ENCODE results near the gene DNAJC27. TPM values are rescaled to one million over a fixed set of nuclear protein-coding genes. Genes with fewer than 3 reads are reported as not detected.

Gene DNAJC27
- total RNA-seq, 2 donors from 2014 or later, result 11.4 to 58.7 TPM

DNA sequence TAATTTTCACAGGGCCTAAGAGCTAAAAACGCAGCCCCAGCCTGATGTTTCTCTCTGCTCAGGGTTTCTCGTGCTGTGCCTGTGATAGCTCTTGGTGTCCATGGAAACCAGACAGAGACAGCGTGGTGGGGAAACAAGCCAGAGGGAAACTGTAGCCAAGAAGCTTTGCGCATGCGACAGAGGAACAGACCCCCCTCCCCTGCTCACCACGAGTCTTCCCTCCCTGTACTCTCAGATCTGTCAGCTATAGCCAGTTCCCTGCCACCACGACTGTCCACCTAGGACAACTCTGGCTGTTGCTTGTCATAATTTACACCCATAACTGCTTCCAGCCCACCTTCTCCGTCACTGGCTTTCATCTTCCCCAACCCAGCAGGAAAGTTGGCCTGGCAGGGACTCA is 13.2 kb upstream of the DNAJC27 start:
- Histone ChIP-seq H3K27ac (no peak overlapping the region), H3K4me3 (no peak overlapping the region), H3K9me3 (no peaks in the 10 kb centered on the region), H3K4me1 (peaks cover 7% of the 10 kb centered on the region), H3K27me3 (no peaks in the 10 kb centered on the region), H3K36me3 (replicated peaks in 1 of 2; ENCODE audit: insufficient read depth in 1 of 2, low read depth in 2 of 2) (no peaks in the 10 kb centered on the region)
- TF ChIP-seq CTCF (IDR thresholded peaks at IDR 0.05), result no peak
- no peak for TF ChIP-seq POLR2A (IDR thresholded peaks at IDR 0.05)
- 41 to 63% methylated on average over 8 of the region's 8 CpGs for WGBS, 2 donors
- intact Hi-C loops (cut with DNase I), result loop anchor here (5.0 kb wide), 1 partner anchor 147 kb away; no protein-coding TSS in a partner anchor
- ATAC-seq (no peak), DNase-seq (peak in 3 of 4 donors; percentile 15 to 44 (median 16))

DNA sequence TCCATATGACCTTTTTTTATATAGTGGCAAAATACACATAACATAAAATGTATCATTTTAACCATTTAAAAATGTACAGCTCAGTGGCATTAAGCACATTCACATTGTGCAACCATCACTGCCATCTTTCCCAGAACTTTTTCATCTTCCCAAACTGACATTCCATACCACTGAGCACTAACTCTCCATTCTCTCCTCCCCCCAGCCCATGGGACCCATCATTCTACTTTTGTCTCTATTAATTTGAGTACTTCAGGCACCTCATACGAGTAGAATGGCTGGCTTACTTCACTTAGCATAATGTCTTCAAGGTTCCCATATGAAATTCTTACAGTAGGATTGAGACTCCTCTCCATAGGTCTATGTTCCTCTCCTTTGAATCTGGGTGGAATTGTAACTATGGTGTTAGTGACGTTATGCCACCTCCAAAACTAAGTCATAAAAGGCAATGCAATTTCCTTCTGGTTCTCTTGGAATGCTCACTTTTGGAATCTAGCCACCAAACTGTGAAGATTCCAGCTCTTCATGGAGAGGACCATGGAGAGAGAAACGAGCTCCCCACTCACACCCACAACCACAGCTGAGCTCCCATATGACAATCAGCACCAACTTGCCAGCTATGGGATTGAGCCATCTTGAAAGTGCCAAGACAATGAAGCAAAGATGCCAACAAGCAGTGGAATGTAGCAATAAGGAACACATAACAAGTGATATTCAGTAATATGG is 9.8 kb upstream of the DNAJC27 start:
- ATAC-seq, result no peak
- intact Hi-C loops (cut with DNase I), result loop anchor here (5.0 kb wide), 1 partner anchor 151 kb away; no protein-coding TSS in a partner anchor
- H3K4me3 ChIP-seq, result no peak overlapping the region
- peaks cover 7% of the 10 kb centered on the region for H3K4me1 ChIP-seq
- no peak for TF ChIP-seq CTCF (IDR thresholded peaks at IDR 0.05)
- no peak for TF ChIP-seq POLR2A (IDR thresholded peaks at IDR 0.05)
- no peaks in the 10 kb centered on the region for H3K36me3 ChIP-seq (replicated peaks in 1 of 2; ENCODE audit: insufficient read depth in 1 of 2, low read depth in 2 of 2)
- no peaks in the 10 kb centered on the region for H3K27me3 ChIP-seq
- H3K27ac ChIP-seq, result no peak overlapping the region
- H3K9me3 ChIP-seq, result no peaks in the 10 kb centered on the region
- WGBS, 2 donors, result 76 to 92% methylated on average over 3 of the region's 3 CpGs
- no peak for DNase-seq

DNA sequence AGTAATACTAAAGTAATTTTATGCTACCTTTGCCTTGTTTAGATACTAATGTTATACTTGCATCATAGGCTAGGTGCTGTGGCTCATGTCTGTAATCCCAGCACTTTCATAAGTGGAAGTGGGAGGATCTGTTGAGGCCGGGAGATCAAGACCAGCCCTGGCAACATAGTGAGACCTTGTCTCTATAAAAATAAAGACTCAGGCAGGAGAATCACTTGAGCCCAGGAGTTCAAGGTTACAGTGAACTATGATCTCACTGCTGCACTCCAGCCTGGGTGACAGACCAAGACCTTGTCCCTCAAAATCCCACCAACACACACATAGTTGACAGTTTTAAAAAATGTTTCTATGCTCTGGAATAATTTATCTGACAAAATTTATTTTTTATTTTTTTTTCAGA is 6.9 kb upstream of the DNAJC27 start:
- TF ChIP-seq CTCF (IDR thresholded peaks at IDR 0.05) (no peak), POLR2A (IDR thresholded peaks at IDR 0.05) (no peak)
- Histone ChIP-seq H3K27ac (no peak overlapping the region), H3K4me1 (peaks cover 3% of the 10 kb centered on the region), H3K4me3 (no peak overlapping the region), H3K9me3 (no peaks in the 10 kb centered on the region), H3K36me3 (replicated peaks in 1 of 2; ENCODE audit: insufficient read depth in 1 of 2, low read depth in 2 of 2) (no peaks in the 10 kb centered on the region), H3K27me3 (no peaks in the 10 kb centered on the region)
- DNase-seq (no peak), ATAC-seq (no peak)
- intact Hi-C loops (cut with DNase I), result no loop called here
- 56 to 57% methylated on average over 1 of the region's 1 CpG for WGBS, 2 donors

- no peaks in the 10 kb centered on the region for H3K27me3 ChIP-seq
- intact Hi-C loops (cut with DNase I), result no loop called here
- H3K9me3 ChIP-seq, result no peaks in the 10 kb centered on the region
- no peak overlapping the region for H3K4me3 ChIP-seq
- TF ChIP-seq POLR2A (IDR thresholded peaks at IDR 0.05) (no peak), CTCF (IDR thresholded peaks at IDR 0.05) (no peak)
- no peaks in the 10 kb centered on the region for H3K36me3 ChIP-seq (replicated peaks in 1 of 2; ENCODE audit: insufficient read depth in 1 of 2, low read depth in 2 of 2)
- no peak overlapping the region for H3K27ac ChIP-seq
- peaks cover 11% of the 10 kb centered on the region for H3K4me1 ChIP-seq
- ATAC-seq (no peak), DNase-seq (no peak)
- WGBS, 2 donors, result 64 to 66% methylated on average over 2 of the region's 2 CpGs
Measured at GRCh38 chr2:24977631-24978030, 5.9 kb upstream of the DNAJC27 start.

- TF ChIP-seq POLR2A (IDR thresholded peaks at IDR 0.05), result no peak
- TF ChIP-seq CTCF (IDR thresholded peaks at IDR 0.05), result no peak
- WGBS, 2 donors, result 55 to 57% methylated on average over 4 of the region's 4 CpGs
- intact Hi-C loops (cut with DNase I), result no loop called here
- H3K27me3 ChIP-seq, result no peaks in the 10 kb centered on the region
- H3K36me3 ChIP-seq (replicated peaks in 1 of 2; ENCODE audit: insufficient read depth in 1 of 2, low read depth in 2 of 2), result no peaks in the 10 kb centered on the region
- H3K4me1 ChIP-seq, result peaks cover 16% of the 10 kb centered on the region
- no peaks in the 10 kb centered on the region for H3K9me3 ChIP-seq
- H3K27ac ChIP-seq, result peak overlapping the region in 1 of 4 donors; percentile 99
- ATAC-seq, result no peak
- H3K4me3 ChIP-seq, result no peak overlapping the region
- no peak for DNase-seq
Measured at GRCh38 chr2:24973812-24974211, 2.1 kb upstream of the DNAJC27 start.

Data from body of pancreas (tissue), 4 donors.